K562 (cell line): ENCODE results near the gene KNOP1. TPM values are rescaled to one million over a fixed set of nuclear protein-coding genes. Genes with fewer than 3 reads are reported as not detected.
A peak's percentile ranks its signal among the peaks of the same experiment; 100 is the strongest.

ENCODE experiments used
- ARNT ChIP-seq, 2 experiments: fragments of 450-650 bp; IDR thresholded peaks; 2 replicates each; pipeline ENCODE4 v1.6.1; 2016; ENCODE audit warnings: mild to moderate bottlenecking in 1 of 2
- DIDO1 ChIP-seq: fragments of 450-650 bp; IDR thresholded peaks from 2 replicates; pipeline ENCODE4 v1.6.1; 2016; ENCODE audit warnings: low read depth, missing biosample characterization, missing genetic modification characterization
- ELF1 ChIP-seq: fragments of 200-800 bp; sonication (Bioruptor generic); IDR thresholded peaks from 2 replicates; pipeline ENCODE4 v1.6.1; 2016; ENCODE audit warnings: missing genetic modification characterization, missing compliant biosample characterization
- JUNB ChIP-seq: fragments of 450-650 bp; formaldehyde crosslinking; conservative IDR thresholded peaks from 2 replicates; pipeline ENCODE4 v1.4.0; 2020; ENCODE audit warnings: mild to moderate bottlenecking
- NFIC ChIP-seq: fragments of 450-650 bp; IDR thresholded peaks from 2 replicates; pipeline ENCODE4 v1.6.1; 2017; ENCODE audit warnings: mild to moderate bottlenecking, inconsistent platforms
- NRF1 ChIP-seq, 2 experiments: fragments of 450-650 bp; IDR thresholded peaks in 1 of 2; conservative IDR thresholded peaks in 1 of 2; 2 replicates each; pipeline ENCODE4 v1.6.1; 2014; ENCODE audit warnings: mild to moderate bottlenecking in 2 of 2
- PTRF ChIP-seq: fragments of 450-650 bp; IDR thresholded peaks from 2 replicates; pipeline ENCODE4 v1.6.1; 2016; ENCODE audit warnings: mild to moderate bottlenecking, missing genetic modification characterization, missing compliant biosample characterization
- SUPT5H ChIP-seq: fragments of 450-650 bp; IDR thresholded peaks from 2 replicates; pipeline ENCODE4 v1.6.1; 2016
- THRAP3 ChIP-seq: fragments of 450-650 bp; IDR thresholded peaks from 2 replicates; pipeline ENCODE4 v1.6.1; 2016; ENCODE audit warnings: mild to moderate bottlenecking, inconsistent platforms, borderline replicate concordance
- ZKSCAN1 ChIP-seq: fragments of 150-350 bp; IDR thresholded peaks from 2 replicates; pipeline ENCODE4 v1.6.1; 2016; ENCODE audit warnings: low read depth, low read length
- ZNF282 ChIP-seq: sonication (generic); formaldehyde crosslinking; IDR thresholded peaks from 2 replicates; pipeline ENCODE4 v1.8.1; 2023; ENCODE audit warnings: missing genetic modification reagents
- ZNF3 ChIP-seq: fragments of 250-450 bp; sonication (Bioruptor Pico); IDR thresholded peaks from 2 replicates; pipeline ENCODE4 v1.5.0; 2021; ENCODE audit warnings: mild to moderate bottlenecking, moderate library complexity
- ZNF644 ChIP-seq: fragments of 200-800 bp; sonication (Bioruptor generic); IDR thresholded peaks from 2 replicates; pipeline ENCODE4 v1.6.1; 2016; ENCODE audit warnings: low read depth, missing genetic modification characterization, missing compliant biosample characterization
- polyA plus RNA-seq, 8 experiments: library from polyadenylated mRNA; depleted of rRNA in 4 of 8; stranded (reverse) in 5 of 8; unstranded in 3 of 8; fragments of >200 nt; fragmentation: Nextera tagmentation in 2 of 8; fragmentation: Illumina TruSeq in 1 of 8; extraction: Ambion mirVana in 2 of 8; extraction: Trizol in 1 of 8; gene quantifications; 2 replicates each; pipeline versions ENCODE4 v1.2.1 to v1.2.3, GENCODE V29; 2011 to 2014; ENCODE audit warnings: inconsistent platforms in 1 of 8, missing spikeins in 1 of 8
- total RNA-seq, 7 experiments: library from RNA; depleted of rRNA in 6 of 7; stranded (reverse); fragments of >200 nt in 6 of 7; fragmentation: Illumina TruSeq in 2 of 7; extraction: Trizol in 2 of 7; gene quantifications; 2 replicates each; pipeline versions ENCODE4 v1.2.1 to v1.2.3, GENCODE V29; 2011 to 2021; ENCODE audit warnings: low replicate concordance in 1 of 7
- TF ChIP-seq, protein P1 (sequence below): fragments of 200-600 bp; sonication (generic); IDR thresholded peaks from one replicate; pipeline ENCODE4 v1.6.1; 2012; ENCODE audit warnings: mild to moderate bottlenecking, low read depth, low read length, inconsistent platforms
- TF ChIP-seq, protein P2 (sequence below): fragments of 250-450 bp; sonication (Bioruptor Pico); IDR thresholded peaks from 2 replicates; pipeline ENCODE4 v1.8.0; 2022; ENCODE audit warnings: moderate library complexity, mild to moderate bottlenecking, inconsistent platforms

Gene KNOP1
- total and polyA plus RNA-seq, 9 of the 15 experiments (the other 6 are each of a cell fraction or from before 2014, with no cell fraction given): 22.4 to 57.6 (median 39.3) TPM

DNA sequence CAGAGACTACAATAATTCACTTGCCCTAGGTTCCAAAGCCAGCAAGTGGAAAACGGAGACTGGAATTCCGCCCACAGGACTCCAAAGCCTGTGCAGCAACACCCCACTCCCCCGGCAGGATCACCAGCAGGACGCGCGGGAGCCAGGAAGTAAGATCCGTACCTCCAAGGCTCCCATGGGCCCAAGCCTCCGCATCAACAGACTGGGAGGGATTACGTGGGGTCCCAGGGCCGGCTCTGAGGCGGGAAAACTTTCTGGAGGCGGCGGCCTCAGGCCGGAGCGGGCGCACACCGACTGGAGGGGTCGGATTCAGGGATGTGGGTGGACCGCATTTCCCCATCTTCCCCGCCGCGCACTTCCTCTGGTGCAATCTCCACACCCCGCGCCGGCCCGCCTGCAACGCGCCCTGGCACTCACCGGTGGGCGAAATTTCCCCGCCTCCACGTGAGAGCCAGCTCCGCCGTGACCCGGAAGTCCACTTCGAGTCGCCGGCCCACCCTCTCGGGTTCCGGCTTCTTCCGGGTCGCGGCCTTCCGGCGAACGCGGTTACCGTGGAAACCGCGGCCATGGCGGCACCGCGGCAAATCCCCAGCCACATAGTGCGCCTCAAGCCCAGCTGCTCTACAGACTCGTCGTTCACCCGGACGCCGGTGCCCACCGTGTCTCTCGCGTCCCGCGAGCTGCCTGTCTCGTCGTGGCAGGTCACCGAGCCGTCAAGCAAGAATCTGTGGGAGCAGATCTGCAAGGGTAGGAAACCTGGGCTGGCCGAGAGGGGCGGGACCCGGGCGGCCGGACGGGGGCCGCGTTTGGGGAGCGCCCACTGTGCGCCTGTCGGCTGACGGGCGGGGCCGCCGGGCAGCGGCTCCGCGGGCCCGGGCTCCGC is at the start of gene KNOP1, which contains the start of gene IQCK (continued):
- TF ChIP-seq ZNF3 (no peak), THRAP3 (no peak), ZNF644 (tag) (no peak), SUPT5H (peak; percentile 77), NFIC (no peak), ZKSCAN1 (0 out of 2 replicates have a peak, but pooled peaks have one; percentile 13), JUNB (CRISPR knock-in tag) (no peak), ELF1 (peak; percentile 87), DIDO1 (tag) (peak; percentile 85; the same call in 1 of the 2 replicates), ZNF282 (CRISPR knock-in tag) (peak; percentile 73; the same call in 1 of the 2 replicates), ARNT (IDR thresholded peaks at IDR 0.05) (no peak), NRF1 (conservative IDR thresholded peaks at IDR 0.05 in 1 of 2, IDR thresholded peaks at IDR 0.05 in 1 of 2) (peak; percentile 36 to 44; a peak in 1 of 4 replicates), PTRF (tag) (no peak)
- TF ChIP-seq, protein P1, sequence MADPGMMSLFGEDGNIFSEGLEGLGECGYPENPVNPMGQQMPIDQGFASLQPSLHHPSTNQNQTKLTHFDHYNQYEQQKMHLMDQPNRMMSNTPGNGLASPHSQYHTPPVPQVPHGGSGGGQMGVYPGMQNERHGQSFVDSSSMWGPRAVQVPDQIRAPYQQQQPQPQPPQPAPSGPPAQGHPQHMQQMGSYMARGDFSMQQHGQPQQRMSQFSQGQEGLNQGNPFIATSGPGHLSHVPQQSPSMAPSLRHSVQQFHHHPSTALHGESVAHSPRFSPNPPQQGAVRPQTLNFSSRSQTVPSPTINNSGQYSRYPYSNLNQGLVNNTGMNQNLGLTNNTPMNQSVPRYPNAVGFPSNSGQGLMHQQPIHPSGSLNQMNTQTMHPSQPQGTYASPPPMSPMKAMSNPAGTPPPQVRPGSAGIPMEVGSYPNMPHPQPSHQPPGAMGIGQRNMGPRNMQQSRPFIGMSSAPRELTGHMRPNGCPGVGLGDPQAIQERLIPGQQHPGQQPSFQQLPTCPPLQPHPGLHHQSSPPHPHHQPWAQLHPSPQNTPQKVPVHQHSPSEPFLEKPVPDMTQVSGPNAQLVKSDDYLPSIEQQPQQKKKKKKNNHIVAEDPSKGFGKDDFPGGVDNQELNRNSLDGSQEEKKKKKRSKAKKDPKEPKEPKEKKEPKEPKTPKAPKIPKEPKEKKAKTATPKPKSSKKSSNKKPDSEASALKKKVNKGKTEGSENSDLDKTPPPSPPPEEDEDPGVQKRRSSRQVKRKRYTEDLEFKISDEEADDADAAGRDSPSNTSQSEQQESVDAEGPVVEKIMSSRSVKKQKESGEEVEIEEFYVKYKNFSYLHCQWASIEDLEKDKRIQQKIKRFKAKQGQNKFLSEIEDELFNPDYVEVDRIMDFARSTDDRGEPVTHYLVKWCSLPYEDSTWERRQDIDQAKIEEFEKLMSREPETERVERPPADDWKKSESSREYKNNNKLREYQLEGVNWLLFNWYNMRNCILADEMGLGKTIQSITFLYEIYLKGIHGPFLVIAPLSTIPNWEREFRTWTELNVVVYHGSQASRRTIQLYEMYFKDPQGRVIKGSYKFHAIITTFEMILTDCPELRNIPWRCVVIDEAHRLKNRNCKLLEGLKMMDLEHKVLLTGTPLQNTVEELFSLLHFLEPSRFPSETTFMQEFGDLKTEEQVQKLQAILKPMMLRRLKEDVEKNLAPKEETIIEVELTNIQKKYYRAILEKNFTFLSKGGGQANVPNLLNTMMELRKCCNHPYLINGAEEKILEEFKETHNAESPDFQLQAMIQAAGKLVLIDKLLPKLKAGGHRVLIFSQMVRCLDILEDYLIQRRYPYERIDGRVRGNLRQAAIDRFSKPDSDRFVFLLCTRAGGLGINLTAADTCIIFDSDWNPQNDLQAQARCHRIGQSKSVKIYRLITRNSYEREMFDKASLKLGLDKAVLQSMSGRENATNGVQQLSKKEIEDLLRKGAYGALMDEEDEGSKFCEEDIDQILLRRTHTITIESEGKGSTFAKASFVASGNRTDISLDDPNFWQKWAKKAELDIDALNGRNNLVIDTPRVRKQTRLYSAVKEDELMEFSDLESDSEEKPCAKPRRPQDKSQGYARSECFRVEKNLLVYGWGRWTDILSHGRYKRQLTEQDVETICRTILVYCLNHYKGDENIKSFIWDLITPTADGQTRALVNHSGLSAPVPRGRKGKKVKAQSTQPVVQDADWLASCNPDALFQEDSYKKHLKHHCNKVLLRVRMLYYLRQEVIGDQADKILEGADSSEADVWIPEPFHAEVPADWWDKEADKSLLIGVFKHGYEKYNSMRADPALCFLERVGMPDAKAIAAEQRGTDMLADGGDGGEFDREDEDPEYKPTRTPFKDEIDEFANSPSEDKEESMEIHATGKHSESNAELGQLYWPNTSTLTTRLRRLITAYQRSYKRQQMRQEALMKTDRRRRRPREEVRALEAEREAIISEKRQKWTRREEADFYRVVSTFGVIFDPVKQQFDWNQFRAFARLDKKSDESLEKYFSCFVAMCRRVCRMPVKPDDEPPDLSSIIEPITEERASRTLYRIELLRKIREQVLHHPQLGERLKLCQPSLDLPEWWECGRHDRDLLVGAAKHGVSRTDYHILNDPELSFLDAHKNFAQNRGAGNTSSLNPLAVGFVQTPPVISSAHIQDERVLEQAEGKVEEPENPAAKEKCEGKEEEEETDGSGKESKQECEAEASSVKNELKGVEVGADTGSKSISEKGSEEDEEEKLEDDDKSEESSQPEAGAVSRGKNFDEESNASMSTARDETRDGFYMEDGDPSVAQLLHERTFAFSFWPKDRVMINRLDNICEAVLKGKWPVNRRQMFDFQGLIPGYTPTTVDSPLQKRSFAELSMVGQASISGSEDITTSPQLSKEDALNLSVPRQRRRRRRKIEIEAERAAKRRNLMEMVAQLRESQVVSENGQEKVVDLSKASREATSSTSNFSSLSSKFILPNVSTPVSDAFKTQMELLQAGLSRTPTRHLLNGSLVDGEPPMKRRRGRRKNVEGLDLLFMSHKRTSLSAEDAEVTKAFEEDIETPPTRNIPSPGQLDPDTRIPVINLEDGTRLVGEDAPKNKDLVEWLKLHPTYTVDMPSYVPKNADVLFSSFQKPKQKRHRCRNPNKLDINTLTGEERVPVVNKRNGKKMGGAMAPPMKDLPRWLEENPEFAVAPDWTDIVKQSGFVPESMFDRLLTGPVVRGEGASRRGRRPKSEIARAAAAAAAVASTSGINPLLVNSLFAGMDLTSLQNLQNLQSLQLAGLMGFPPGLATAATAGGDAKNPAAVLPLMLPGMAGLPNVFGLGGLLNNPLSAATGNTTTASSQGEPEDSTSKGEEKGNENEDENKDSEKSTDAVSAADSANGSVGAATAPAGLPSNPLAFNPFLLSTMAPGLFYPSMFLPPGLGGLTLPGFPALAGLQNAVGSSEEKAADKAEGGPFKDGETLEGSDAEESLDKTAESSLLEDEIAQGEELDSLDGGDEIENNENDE: no peak
- TF ChIP-seq, protein P2, sequence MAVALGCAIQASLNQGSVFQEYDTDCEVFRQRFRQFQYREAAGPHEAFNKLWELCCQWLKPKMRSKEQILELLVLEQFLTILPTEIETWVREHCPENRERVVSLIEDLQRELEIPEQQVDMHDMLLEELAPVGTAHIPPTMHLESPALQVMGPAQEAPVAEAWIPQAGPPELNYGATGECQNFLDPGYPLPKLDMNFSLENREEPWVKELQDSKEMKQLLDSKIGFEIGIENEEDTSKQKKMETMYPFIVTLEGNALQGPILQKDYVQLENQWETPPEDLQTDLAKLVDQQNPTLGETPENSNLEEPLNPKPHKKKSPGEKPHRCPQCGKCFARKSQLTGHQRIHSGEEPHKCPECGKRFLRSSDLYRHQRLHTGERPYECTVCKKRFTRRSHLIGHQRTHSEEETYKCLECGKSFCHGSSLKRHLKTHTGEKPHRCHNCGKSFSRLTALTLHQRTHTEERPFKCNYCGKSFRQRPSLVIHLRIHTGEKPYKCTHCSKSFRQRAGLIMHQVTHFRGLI: no peak
